GM10248 (cell line): Measurements from ENCODE around the gene SLC37A3.

Experiments used
- CTCF ChIA-PET: fragments of 300-600 bp; sonication (Branson Sonifier 250); formaldehyde crosslinking; extraction: SDS; loops from one replicate; lab custom pipeline; 2021; ENCODE audit warnings: antibody characterized with exemption; lab: Yijun Ruan, JAX
- POLR2A ChIA-PET: fragments of 350-650 bp; sonication (Branson Sonifier 250); formaldehyde crosslinking; extraction: SDS; loops from one replicate; lab custom pipeline; 2020; ENCODE audit warnings: antibody characterized with exemption; lab: Yijun Ruan, JAX
- DNase-seq: peaks from one replicate; pipeline ENCODE4 v3.0.0; 2012; ENCODE audit errors: extremely low spot score
- TF ChIP-seq, protein P1 (sequence below): IDR thresholded peaks from 2 replicates; pipeline ENCODE4 v1.5.1; 2012; ENCODE audit warnings: mild to moderate bottlenecking, low read depth; ENCODE audit errors: extremely low read depth, missing control alignments, control extremely low read depth

The SLC37A3 gene

DNA sequence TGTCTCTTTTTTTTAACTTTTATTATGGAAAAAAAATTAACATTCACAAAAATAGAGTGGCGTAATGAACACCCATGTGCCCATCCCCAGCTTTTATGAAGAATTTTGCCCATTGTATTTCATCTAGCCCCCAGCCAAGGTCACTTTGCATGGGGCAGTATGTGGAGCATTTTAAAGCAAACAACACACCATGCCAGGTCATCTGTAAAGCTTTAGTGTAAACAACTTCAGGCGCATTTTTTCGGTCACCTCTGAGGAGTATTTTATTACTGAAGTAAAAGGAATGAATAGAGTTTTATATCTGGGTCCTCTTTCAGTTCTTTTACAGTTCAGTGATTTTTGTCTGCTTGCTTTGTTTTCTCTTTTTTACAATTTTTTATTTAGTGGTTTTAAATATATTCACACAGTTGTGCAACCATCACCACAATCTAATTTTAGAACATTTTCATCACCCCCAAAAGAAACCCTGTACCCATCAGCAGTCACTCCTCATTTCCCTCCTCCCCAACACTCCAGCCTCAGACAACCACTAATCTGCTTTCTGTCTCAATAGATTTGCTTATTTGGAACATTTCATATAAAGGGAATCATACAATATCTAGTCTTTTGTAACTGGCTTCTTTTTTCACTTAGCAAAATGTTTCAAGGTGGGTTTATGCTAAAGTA lies 87.9 kb downstream of the SLC37A3 start:
- no peak for DNase-seq
- ChIA-PET POLR2A (no interaction called here), CTCF (no interaction called here)
- TF ChIP-seq, protein P1, sequence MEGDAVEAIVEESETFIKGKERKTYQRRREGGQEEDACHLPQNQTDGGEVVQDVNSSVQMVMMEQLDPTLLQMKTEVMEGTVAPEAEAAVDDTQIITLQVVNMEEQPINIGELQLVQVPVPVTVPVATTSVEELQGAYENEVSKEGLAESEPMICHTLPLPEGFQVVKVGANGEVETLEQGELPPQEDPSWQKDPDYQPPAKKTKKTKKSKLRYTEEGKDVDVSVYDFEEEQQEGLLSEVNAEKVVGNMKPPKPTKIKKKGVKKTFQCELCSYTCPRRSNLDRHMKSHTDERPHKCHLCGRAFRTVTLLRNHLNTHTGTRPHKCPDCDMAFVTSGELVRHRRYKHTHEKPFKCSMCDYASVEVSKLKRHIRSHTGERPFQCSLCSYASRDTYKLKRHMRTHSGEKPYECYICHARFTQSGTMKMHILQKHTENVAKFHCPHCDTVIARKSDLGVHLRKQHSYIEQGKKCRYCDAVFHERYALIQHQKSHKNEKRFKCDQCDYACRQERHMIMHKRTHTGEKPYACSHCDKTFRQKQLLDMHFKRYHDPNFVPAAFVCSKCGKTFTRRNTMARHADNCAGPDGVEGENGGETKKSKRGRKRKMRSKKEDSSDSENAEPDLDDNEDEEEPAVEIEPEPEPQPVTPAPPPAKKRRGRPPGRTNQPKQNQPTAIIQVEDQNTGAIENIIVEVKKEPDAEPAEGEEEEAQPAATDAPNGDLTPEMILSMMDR, result no peak

GRCh38 chr7:140308060-140308459 lies 90.3 kb downstream of the SLC37A3 start:
- DNase-seq, result no peak
- TF ChIP-seq, protein P1, result no peak
- ChIA-PET POLR2A (no interaction called here), CTCF (no interaction called here)

DNA sequence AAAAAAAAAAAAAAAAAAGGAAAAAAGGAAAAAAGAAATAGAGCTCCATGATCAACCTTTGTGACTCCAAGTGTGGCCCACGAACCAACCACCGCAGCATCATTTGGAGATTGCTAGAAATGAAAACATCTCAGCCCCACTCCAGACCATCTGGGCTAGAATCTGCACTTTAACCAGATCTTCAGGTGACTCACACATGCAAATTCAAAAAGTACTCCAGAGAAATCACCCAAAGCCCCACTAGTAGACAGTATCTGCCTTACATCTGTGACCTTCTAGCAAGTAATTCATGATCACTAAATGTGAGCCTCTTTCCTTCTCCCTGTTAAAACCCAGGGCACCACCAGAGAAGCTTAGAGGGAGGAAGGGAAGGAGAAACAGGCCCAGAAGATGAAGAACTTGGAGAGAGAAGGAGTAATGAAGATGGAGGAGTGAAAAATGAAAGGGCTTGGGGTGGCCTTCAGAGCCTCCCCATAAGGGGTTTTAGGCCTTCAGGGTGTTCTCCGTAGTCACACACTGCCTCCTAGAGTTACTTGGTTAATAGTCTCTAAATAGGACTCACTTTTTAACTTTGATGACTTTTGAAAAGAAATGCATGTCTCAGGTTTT lies 94.0 kb downstream of the SLC37A3 start:
- TF ChIP-seq, protein P1, result peak; percentile 34
- ChIA-PET POLR2A (no interaction called here), CTCF (no interaction called here)
- DNase-seq, result peak; percentile 61

GRCh38 chr7:140300243-140301136 lies 97.8 kb downstream of the SLC37A3 start:
- ChIA-PET CTCF (no interaction called here), POLR2A (no interaction called here)
- DNase-seq, result no peak
- TF ChIP-seq, protein P1, result no peak

DNA sequence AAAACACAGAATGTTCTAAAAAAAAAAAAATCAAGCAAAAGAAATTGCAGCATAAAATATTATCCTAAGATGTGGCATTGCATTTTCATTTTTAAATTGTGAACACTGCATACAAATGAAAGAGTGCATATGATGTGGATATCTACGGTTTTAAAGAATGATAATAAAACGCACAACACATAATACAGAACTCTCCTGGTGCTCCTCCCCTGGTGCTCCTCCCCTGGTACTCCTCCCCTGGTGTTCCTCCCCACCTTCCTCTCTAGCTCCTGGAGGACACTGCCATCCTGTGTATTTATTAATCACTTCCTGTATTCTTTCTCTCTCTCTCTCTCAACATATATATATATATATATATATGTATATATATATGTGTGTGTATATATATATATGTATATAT lies 100.1 kb downstream of the SLC37A3 start:
- TF ChIP-seq, protein P1, result no peak
- ChIA-PET CTCF (no interaction called here), POLR2A (no interaction called here)
- no peak for DNase-seq

DNA sequence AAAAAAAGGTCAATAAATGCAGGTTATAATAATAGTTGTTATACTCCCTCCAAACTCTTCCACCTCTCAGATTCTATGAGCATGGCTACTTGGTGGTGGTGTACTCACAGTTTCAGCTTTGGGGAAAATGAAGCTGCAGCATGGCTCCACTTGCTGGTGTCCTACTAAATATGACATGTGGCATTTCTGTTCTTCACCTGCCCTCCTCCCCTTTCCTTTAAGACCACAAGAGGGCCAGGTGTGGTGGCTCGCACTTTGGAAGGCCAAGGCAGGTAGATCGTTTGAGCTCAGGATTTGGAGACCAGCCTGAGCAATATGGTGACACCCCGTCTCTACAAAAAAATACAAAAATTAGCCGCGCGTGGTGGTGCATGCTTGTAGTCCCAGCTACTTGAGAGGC lies 101.1 kb downstream of the SLC37A3 start:
- CTCF ChIA-PET, result no interaction called here
- TF ChIP-seq, protein P1, result no peak
- POLR2A ChIA-PET, result no interaction called here
- no peak for DNase-seq
